ENCODE results near the gene KIFBP. TPM values are rescaled to one million over a fixed set of nuclear protein-coding genes. Genes with fewer than 3 reads are reported as not detected.

KIFBP gene
- 16.0 and 30.9 TPM in 2 replicates for total RNA-seq (ENCODE audit: low replicate concordance)

GRCh38 chr10:68988530-68989316 lies at the start of gene KIFBP:
KIFBP (plus strand) TSS chr10:68988803; CDS start chr10:68988833, 30 bp downstream.

GRCh38 chr10:68955832-68956532 lies 32.6 kb upstream of the KIFBP start, which contains the start of gene DDX21:
DDX21 (plus strand) TSS chr10:68956170; CDS start chr10:68956226, 56 bp downstream.

Other genes starting within 250 kb of the KIFBP start
- gene STOX1, start 161.3 kb upstream of the KIFBP start, total RNA-seq (ENCODE audit: low replicate concordance) = under 0.01 and 0.12 TPM in 2 replicates
- gene DDX50, start 87.5 kb upstream of the KIFBP start, total RNA-seq (ENCODE audit: low replicate concordance) = 56.1 and 59.9 TPM in 2 replicates
- gene DDX21, start 32.6 kb upstream of the KIFBP start, total RNA-seq (ENCODE audit: low replicate concordance) = 25.4 and 66.2 TPM in 2 replicates
- 41.5 and 199 TPM in 2 replicates for gene SRGN, start 99.3 kb downstream of the KIFBP start, total RNA-seq (ENCODE audit: low replicate concordance)
- gene VPS26A, start 135.4 kb downstream of the KIFBP start, total RNA-seq (ENCODE audit: low replicate concordance) = 9.9 and 27.7 TPM in 2 replicates
- 25.3 and 28.1 TPM in 2 replicates for gene SUPV3L1, start 191.4 kb downstream of the KIFBP start, total RNA-seq (ENCODE audit: low replicate concordance)
- gene HKDC1, start 231.5 kb downstream of the KIFBP start, total RNA-seq (ENCODE audit: low replicate concordance) = 0.35 and 1.1 TPM in 2 replicates

All from smooth muscle cell of the coronary artery (primary cell).